ENCODE data around the gene WAC. TPM values are rescaled to one million over a fixed set of nuclear protein-coding genes. Genes with fewer than 3 reads are reported as not detected.

WAC gene
- total RNA-seq, 4 donors from 2014 or later: 165 to 189 (median 169) TPM

GRCh38 chr10:28503114-28503513, 29.8 kb upstream of the WAC start:
- Histone ChIP-seq H3K36me3 (no peaks in the 10 kb centered on the region), H3K4me1 (peaks cover 4 to 8% of the 10 kb centered on the region in 2 donors), H3K9me3 (no peaks in the 10 kb centered on the region), H3K27ac (no peak overlapping the region), H3K27me3 (no peaks in the 10 kb centered on the region), H3K4me3 (replicated peaks in 1 of 3) (no peak overlapping the region)
- WGBS, 2 donors: 51 to 56% methylated on average over 3 of the region's 3 CpGs
- DNase-seq: peak; percentile 20 to 27
- intact Hi-C loops (cut with DNase I): no loop called here
- TF ChIP-seq CTCF (IDR thresholded peaks at IDR 0.05) (peak in 2 of 6 experiments; percentile 13 to 17), POLR2A (IDR thresholded peaks at IDR 0.05) (no peak)

- WGBS, 2 donors: 80% methylated on average over 4 of the region's 4 CpGs
- no peaks in the 10 kb centered on the region for H3K27me3 ChIP-seq
- H3K4me1 ChIP-seq: peaks cover 4 to 8% of the 10 kb centered on the region in 2 donors
- intact Hi-C loops (cut with DNase I): no loop called here
- TF ChIP-seq POLR2A (IDR thresholded peaks at IDR 0.05): no peak
- TF ChIP-seq CTCF (IDR thresholded peaks at IDR 0.05): no peak
- H3K36me3 ChIP-seq: no peaks in the 10 kb centered on the region
- no peak overlapping the region for H3K4me3 ChIP-seq (replicated peaks in 1 of 3)
- no peaks in the 10 kb centered on the region for H3K9me3 ChIP-seq
- no peak overlapping the region for H3K27ac ChIP-seq
- DNase-seq: no peak
Measured at GRCh38 chr10:28505359-28505959, 27.5 kb upstream of the WAC start.

GRCh38 chr10:28508304-28508925, 24.5 kb upstream of the WAC start:
- no peak for TF ChIP-seq CTCF (IDR thresholded peaks at IDR 0.05)
- no peak for TF ChIP-seq POLR2A (IDR thresholded peaks at IDR 0.05)
- WGBS, 2 donors: 83% methylated on average over 7 of the region's 7 CpGs
- Histone ChIP-seq H3K27ac (no peak overlapping the region), H3K9me3 (no peaks in the 10 kb centered on the region), H3K4me3 (replicated peaks in 1 of 3) (no peak overlapping the region), H3K27me3 (no peaks in the 10 kb centered on the region), H3K36me3 (no peaks in the 10 kb centered on the region), H3K4me1 (no peaks in the 10 kb centered on the region)
- intact Hi-C loops (cut with DNase I): no loop called here
- DNase-seq: no peak

- no peaks in the 10 kb centered on the region for H3K9me3 ChIP-seq
- intact Hi-C loops (cut with DNase I): no loop called here
- H3K27ac ChIP-seq: no peak overlapping the region
- WGBS, 2 donors: 89 to 92% methylated on average over 3 of the region's 3 CpGs
- H3K36me3 ChIP-seq: no peaks in the 10 kb centered on the region
- TF ChIP-seq POLR2A (IDR thresholded peaks at IDR 0.05): no peak
- DNase-seq: no peak
- no peaks in the 10 kb centered on the region for H3K4me1 ChIP-seq
- H3K27me3 ChIP-seq: no peaks in the 10 kb centered on the region
- H3K4me3 ChIP-seq (replicated peaks in 1 of 3): no peak overlapping the region
Measured at GRCh38 chr10:28509286-28509685, 23.6 kb upstream of the WAC start.

- intact Hi-C loops (cut with DNase I): no loop called here
- Histone ChIP-seq H3K4me1 (no peaks in the 10 kb centered on the region), H3K36me3 (no peaks in the 10 kb centered on the region), H3K27me3 (no peaks in the 10 kb centered on the region), H3K4me3 (replicated peaks in 1 of 3) (no peak overlapping the region), H3K9me3 (no peaks in the 10 kb centered on the region), H3K27ac (no peak overlapping the region)
- DNase-seq: no peak
- WGBS, 2 donors: 93 to 97% methylated on average over 1 of the region's 1 CpG
- TF ChIP-seq CTCF (IDR thresholded peaks at IDR 0.05): no peak
Measured at GRCh38 chr10:28514648-28515047, 18.3 kb upstream of the WAC start.

All from thyroid gland (tissue), 4 donors.